ENCODE data around the gene IFI35.

DNA sequence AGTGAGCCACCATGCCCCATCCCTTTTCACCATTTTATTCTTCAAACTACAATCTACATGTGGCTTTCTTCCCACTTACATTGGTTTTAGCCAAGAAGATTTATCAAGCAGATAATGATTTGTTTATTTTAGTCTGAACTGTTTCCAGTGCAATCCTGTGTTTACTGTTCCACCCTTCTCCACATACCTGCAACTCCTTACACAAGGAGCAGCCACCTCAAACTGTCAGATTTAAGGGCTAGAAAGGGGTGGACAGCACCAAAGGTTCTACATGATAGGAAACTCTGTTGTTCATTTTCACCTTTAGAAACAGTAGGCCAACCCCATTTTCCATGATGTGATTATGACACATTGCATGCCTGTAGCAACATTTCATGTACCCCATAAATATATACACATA lies 24.3 kb upstream of the IFI35 start:
- TF ChIP-seq, protein P1, sequence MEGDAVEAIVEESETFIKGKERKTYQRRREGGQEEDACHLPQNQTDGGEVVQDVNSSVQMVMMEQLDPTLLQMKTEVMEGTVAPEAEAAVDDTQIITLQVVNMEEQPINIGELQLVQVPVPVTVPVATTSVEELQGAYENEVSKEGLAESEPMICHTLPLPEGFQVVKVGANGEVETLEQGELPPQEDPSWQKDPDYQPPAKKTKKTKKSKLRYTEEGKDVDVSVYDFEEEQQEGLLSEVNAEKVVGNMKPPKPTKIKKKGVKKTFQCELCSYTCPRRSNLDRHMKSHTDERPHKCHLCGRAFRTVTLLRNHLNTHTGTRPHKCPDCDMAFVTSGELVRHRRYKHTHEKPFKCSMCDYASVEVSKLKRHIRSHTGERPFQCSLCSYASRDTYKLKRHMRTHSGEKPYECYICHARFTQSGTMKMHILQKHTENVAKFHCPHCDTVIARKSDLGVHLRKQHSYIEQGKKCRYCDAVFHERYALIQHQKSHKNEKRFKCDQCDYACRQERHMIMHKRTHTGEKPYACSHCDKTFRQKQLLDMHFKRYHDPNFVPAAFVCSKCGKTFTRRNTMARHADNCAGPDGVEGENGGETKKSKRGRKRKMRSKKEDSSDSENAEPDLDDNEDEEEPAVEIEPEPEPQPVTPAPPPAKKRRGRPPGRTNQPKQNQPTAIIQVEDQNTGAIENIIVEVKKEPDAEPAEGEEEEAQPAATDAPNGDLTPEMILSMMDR (IDR thresholded peaks at IDR 0.05): no peak
- no peak for TF ChIP-seq POLR2A (IDR thresholded peaks at IDR 0.05)
